NCI-H69 (cell line): ENCODE results near the gene BORCS6.
"Not testable (repeated sequence)": the region's sequence is repeated elsewhere in the genome, so short reads cannot be mapped to it uniquely, and the experiment has no call there.

Experiments
- DNase-seq: peaks from one replicate; lab custom pipeline; 2025; lab: John Stamatoyannopoulos, UW

BORCS6 gene

GRCh38 chr17:8189711-8190477, at the start of gene BORCS6:
Gene BORCS6 (minus strand): TSS chr17:8190180. CDS start chr17:8190140, 40 bp downstream.
- peak; percentile 95 for DNase-seq

- no peak for DNase-seq
Measured at GRCh38 chr17:8237886-8238285, 47.9 kb upstream of the BORCS6 start.

DNA sequence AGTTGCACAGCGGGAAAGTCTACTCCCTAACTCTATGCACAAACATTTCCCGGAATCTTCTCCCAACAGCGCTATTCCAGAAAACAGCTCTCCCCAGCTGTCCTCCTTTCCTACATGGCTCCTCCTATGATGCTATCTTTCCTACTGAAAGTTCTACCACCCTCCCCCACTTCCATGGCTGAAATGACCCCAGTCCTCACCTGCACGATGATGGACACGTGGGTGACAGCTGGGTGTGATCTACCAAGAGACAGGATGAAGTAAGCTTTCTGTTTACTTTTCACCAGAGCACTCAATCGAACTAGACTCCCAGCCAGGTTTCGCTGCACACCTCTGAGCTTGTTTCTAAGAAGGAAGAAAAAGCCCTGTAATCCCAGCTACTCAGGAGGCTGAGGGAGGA, 47.2 kb upstream of the BORCS6 start:
- peak; percentile 47 for DNase-seq

DNA sequence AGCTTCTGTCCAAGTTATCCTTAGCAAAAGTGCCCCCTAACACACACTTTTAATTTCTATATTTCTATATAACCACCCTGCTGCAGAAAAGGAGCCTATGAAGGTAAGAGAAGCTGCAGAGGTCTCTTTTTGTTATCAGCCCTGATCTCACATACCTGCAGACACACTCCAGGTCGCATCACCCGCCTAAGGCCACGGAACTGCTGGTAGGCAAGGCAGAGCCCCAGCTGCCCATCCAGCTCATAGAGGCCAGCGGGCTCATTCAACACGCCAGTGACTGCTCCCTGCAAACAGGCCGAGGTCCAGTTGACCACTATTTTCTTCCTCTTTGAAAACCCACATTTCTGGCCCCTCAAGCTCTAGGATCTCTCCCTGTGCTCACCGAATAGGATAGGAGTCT, 45.7 kb upstream of the BORCS6 start:
- no peak for DNase-seq

DNA sequence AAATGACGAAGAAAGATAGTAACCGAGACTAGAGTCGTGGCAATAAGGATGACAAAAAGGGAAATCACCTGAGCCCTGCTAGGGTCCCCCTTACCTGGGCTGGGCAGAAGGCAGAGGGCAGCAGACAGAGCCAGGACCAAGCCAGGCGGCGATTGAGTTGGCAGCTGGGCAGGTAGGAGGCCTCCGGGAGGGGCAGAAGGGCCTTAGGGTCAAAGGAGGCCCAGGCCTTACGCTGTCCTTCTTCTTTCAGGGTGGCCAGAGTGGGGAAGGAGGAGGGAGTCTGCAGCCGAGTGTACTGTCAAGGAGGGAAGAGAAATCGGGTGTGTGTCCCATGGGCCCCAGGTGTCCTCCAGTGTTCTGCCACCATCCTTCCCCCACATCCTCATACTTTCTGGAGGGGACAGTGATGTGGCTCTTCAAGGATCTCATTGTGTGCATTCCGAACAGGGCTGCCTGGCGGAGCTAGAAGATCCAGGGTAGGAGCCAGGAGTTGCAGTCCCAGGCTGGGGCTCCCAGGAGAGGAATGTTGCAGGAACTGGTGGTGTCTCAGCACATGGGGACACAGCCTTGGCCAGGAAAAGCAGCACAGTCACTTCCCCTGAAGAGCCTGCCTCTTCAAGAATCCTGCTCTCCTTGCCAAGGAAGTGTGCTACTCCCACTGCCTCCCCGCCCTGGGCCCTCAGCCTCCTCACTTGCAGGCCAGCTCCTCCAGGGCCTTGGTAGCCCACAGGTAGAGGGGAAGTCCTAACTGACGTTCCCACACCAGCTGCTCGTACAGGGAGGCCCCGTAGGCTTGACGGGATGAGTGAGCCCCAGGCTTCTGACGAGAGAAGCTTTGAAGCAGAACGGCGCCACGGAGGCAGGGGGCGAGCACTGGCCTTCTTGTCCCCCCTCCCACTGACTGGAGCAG, 44.6 kb upstream of the BORCS6 start:
- no peak for DNase-seq

DNA sequence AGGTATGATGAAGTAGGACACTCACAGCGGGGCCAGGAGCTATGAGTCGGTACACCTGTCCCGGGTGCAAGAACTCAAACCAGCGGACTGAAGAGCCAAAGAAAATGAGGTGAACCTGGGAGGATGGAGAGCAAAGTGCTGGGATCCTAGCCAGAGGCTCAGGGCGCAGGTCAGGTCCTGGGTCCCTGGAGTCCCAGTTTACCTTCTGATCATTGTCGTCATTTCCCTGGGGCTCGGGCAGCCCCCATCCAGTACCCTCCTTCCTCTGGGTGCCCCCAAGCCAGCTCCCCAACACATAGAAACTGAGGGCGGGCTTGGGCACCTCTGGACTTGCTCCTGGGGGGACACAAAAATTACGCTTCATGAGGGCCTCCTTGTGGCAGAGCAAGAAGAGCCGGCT, 41.7 kb upstream of the BORCS6 start:
- DNase-seq = no peak

DNA sequence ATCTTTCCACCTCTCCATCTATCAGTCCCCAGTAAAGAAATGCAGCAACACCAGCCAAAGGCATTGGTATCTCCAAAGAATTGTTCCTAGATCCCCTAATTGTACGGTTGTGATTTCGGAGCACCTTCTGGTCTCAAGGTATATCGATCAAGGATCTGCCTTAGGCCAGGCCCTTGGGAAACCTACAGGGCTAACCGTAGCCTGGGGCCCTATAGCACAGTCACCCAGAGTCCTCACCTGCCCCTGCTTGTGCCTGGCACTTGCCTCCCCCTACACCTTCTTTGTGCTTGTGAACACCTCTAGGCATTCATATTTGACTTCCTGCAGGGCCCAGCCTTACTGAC, 37.2 kb upstream of the BORCS6 start:
- DNase-seq = peak; percentile 45

DNA sequence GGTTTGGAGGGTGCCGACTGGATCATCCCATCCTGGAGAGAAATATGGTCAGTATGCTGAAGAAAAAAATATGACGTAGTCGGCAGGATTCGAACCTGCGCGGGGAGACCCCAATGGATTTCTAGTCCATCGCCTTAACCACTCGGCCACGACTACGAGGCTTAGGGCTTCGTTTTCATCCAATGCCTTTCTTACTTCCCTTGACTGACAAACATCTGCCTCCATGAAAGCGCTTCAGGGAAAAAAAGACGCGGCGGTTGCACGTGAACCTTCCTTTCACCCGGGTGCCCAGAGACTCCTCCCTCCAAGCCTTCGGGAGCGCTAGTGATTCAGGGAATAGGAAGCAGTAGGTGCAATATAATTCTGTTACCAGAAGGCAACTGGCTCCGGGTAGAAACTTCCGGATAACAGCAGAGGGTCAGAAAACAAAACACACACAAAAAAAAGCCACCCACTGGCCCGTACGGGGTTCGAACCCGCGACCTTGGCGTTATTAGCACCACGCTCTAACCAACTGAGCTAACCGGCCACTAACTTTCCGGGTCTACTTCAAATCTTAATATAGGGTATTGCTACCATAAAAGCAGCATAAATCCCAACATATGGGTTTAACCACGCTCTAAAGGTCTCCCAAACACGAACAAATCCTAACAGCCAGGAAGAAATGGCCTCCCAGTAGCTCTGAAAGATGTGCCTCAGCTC, 36.7 kb upstream of the BORCS6 start:
- DNase-seq = peak; percentile 85

DNA sequence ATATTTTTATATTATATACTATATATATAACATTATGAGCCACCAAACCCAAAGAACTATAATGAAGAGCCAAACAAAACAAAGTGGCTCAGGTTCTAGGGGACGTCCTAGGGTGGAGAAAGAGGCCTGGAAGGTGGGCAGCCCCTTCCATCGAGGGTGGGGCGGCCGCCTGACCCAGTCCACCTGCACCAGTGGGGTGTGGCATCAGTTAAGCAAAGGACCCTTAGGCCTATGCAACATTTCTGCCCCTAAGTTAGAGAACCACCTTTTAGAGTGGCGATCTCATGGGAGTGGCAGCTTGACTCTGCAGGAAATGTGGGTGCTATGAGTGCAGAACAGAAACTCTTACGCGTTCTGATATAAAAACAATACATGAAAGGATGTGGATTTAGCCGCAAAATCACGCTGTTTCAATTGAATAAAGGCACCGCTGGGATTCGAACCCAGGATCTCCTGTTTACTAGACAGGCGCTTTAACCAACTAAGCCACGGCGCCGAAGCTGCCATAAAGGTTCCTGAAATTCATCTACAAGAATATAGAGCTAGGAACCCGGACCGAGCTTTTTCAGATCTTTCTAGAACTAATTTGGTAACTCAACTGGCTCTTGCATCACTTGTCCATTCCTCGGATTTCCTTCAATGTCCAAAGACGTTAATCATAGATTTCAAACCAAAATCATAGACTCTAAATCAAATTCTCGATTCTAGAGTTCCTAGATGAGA, 36.0 kb upstream of the BORCS6 start:
- DNase-seq = peak; percentile 77

DNA sequence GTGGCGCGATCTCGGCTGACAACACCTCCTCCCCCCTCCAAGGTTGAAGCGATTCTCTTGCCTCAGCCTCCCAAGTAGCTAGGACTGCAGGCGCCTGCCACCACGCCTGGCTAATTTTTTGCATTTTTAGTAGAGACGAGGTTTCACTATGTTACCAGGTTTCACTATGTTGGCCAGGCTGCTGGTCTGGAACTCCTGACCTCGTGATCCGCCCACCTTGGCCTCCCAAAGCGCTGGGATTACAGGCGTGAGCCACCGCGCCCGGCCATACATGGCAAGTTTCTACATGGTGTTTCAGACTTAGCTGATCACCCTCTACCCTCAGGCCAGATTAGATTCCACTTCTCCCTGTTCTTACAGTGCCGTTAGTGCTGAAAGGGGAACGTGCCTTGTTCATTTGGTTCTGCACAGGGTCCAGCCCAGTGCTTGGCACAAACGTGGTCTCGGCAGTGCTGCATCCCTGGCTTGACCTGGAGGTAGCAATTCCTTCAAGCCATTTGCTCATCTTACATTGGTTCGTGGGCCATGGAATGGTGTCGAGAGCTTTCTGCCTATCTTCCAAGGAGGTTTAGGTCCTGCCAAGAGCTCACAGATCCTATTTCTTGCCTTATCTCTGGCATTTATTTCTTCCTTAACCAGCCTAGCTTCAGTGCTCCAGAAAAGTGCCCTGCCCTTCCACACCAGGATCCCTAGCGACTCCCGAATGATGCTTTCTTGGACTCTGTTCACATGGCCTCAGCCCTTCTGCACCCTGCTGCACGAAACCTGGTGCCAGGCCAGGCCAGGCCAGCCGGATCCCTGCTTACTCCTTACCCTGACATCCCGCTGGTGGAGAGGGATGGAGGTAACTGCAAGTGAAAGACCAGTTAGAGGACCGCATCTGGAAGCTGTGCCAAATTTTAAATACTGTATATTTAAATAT, 35.2 kb upstream of the BORCS6 start:
- DNase-seq = no peak

DNA sequence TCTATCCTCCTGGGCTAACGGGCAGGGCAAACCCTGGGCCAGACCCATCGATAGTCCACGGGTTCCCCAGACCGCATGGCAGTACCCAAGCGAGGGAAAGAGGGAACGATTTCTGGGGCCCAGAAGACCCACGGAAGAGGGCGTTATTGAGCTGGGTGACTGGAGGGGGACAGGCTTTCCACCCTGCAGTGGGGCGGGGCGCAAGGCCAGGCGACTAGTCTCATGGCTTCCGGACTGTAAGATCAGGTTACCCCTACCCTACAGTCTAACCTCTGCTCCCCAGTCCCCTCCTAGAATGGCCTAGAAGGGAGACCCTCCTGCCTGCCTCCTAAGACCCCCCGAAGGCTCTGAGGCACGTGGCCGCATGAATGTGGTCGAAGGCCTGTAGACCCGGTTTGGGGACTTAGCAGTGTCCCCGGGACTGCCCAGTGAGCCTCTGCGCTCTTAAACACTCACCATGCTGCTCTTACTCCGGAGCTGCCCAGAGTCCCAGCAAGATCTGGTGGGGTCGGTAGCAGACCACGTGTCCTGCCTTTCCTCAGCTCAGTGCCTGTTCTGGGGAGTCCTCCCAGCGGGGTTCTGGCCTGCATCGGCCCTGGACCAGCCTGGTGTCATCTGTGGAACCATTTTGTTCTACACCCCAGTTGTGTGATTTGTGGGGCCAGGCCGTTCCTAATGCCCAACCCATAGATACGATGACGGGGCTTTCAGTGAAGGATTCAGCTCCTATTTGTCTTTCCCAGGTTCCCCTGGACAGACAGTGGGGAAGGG, 33.6 kb upstream of the BORCS6 start:
- peak; percentile 68 for DNase-seq

GRCh38 chr17:8222630-8223355, 32.8 kb upstream of the BORCS6 start:
- peak; percentile 90 for DNase-seq

DNA sequence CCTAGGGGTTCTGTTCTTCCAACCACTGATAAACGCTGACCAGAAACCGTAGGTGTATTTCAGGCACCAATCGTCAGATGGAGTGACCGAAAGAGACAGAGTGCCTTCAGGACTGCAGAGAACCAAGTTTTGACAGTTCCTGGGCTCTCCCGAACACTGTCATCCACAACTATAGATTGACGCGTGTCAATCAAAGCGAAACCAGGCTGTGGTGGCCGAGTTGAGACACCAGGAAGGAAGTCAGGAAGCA, 32.3 kb upstream of the BORCS6 start:
- no peak for DNase-seq

DNA sequence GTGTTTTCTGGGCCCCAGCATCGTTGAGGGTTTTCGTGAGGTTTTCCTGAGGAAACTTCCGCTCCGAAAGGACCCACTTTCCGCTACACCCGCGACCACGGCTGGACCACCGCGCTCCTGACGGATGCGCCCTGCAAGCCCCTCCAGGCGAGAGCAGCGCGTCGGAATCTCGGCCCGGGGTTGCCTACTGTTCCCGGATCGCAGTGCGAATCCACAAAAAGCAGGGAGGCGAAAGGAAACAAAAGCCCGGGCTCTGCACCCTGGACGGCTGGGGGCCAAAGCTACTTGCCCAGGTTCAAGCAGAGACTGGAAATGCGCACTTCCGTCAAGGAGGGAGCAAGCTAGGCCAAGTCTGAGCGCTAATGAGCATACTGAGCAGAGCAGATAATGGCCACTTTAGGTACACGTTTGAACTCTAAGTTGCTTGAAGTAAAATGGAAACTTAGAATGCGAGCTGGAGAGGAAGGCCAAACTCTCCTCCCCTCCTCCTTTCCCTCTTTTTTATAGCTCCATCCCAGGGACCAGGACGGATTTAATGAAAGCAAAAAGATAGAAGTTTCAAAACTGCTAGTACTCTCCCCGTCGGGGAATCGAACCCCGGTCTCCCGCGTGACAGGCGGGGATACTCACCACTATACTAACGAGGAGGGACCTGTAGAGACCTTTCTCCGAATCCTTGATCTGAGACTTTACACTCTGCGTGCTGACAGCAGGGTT, 31.8 kb upstream of the BORCS6 start:
- peak; percentile 80 for DNase-seq

GRCh38 chr17:8220783-8221662, 31.0 kb upstream of the BORCS6 start:
- peak; percentile 86 for DNase-seq

- DNase-seq = not testable (repeated sequence)
Measured at GRCh38 chr17:8214000-8214399, 24.0 kb upstream of the BORCS6 start.

- DNase-seq = no peak
Measured at GRCh38 chr17:8212312-8213180, 22.6 kb upstream of the BORCS6 start.
